ENCODE results near the gene BICDL2.

Gene BICDL2

DNA sequence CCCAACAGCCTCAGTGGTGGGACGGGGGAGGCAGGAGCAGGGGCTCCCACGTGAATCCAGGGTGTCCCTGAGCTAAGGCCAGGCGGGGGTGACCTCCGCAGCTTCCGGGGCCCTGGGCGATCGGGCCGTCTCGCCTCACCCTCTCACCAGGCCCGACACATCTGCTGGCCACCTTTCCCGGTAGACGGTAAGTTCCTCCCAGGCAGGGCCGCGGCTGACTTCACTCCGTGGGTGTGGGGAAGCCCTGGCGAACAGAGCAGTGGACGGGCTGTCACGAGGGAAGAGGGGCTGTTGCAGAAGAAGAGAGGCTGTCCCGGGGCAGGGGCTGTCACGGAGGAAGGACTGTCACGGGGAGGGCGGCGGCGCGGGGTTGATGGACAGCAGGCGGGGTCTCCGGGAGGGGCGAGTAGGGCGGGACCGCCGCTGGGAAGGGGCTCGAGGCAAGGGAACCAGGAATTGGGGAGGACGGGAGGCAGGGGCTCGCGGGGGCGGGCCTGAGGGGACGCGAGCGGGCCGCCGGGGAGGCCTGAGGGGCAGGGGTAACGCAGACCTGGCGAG is 57.0 kb downstream of the BICDL2 start:
- Histone ChIP-seq H3K9ac (ENCODE audit: low read depth, low read length) (peak overlapping the region; percentile 91), H3K27me3 (ENCODE audit: insufficient read depth, low read length) (no peaks in the 10 kb centered on the region), H3K9me3 (ENCODE audit: insufficient read depth, low read depth, low read length) (no peaks in the 10 kb centered on the region), H3K4me1 (ENCODE audit: insufficient read depth, low read length) (peaks cover 27% of the 10 kb centered on the region), H3K27ac (ENCODE audit: low read depth, low read length) (peak overlapping the region; percentile 95), H3K4me3 (ENCODE audit: low read length) (peak overlapping the region; percentile 69), H3K36me3 (ENCODE audit: insufficient read depth, low read length) (peaks cover 36% of the 10 kb centered on the region)
- WGBS: 8% methylated on average over 43 of the region's 43 CpGs
